Loucy (cell line): ENCODE measurements around the gene C1QTNF5.
A peak's percentile ranks its signal among the peaks of the same experiment; 100 is the strongest.

ENCODE experiments used
- H2AFZ ChIP-seq: fragments of 200-600 bp; sonication (generic); 2 replicates; pipeline ENCODE4 v1.6.0; 2016; ENCODE audit warnings: antibody characterized with exemption, mild to moderate bottlenecking, low read length, moderate library complexity
- H3F3A ChIP-seq: fragments of 200-600 bp; 2 replicates; pipeline ENCODE4 v1.6.0; 2016; ENCODE audit warnings: antibody characterized with exemption, low read depth, mild to moderate bottlenecking
- H3K27me3 ChIP-seq: fragments of 200-600 bp; sonication (generic); 2 replicates; pipeline ENCODE4 v1.6.1; 2014; ENCODE audit warnings: low read length, mild to moderate bottlenecking; ENCODE audit not compliant: insufficient read depth, poor library complexity, severe bottlenecking
- H3K36me3 ChIP-seq: fragments of 200-600 bp; sonication (generic); 2 replicates; pipeline ENCODE4 v1.6.1; 2016; ENCODE audit warnings: low read length; ENCODE audit not compliant: insufficient read depth
- H3K4me1 ChIP-seq: fragments of 200-600 bp; sonication (generic); 2 replicates; pipeline ENCODE4 v1.5.1; 2014; ENCODE audit warnings: low read length, mild to moderate bottlenecking; ENCODE audit not compliant: insufficient read depth, poor library complexity, severe bottlenecking
- H3K4me2 ChIP-seq: fragments of 200-600 bp; sonication (generic); 2 replicates; pipeline ENCODE4 v1.6.0; 2014; ENCODE audit warnings: antibody characterized with exemption, low read length, low read depth, mild to moderate bottlenecking; ENCODE audit not compliant: poor library complexity, severe bottlenecking
- H3K4me3 ChIP-seq: fragments of 200-600 bp; sonication (generic); 2 replicates; pipeline ENCODE4 v1.5.1; 2014; ENCODE audit warnings: low read length, mild to moderate bottlenecking, mixed read lengths; ENCODE audit not compliant: poor library complexity, severe bottlenecking
- H3K79me2 ChIP-seq: fragments of 200-600 bp; sonication (generic); 2 replicates; pipeline ENCODE4 v1.6.1; 2014; ENCODE audit warnings: low read length; ENCODE audit not compliant: insufficient read depth
- H3K9ac ChIP-seq: fragments of 200-600 bp; sonication (generic); 2 replicates; pipeline ENCODE4 v1.6.0; 2014; ENCODE audit warnings: mild to moderate bottlenecking, low read depth, low read length, moderate library complexity; ENCODE audit not compliant: poor library complexity, severe bottlenecking
- H3K9me2 ChIP-seq: fragments of 200-600 bp; sonication (generic); replicated peaks from 2 replicates; pipeline ENCODE4 v1.6.1; 2016; ENCODE audit warnings: low read depth, low read length, mixed read lengths
- H3K9me3 ChIP-seq: fragments of 200-600 bp; sonication (generic); 2 replicates; pipeline ENCODE4 v1.6.1; 2014; ENCODE audit warnings: mild to moderate bottlenecking, antibody characterized with exemption, low read length, low read depth; ENCODE audit not compliant: insufficient read depth
- H4K20me1 ChIP-seq: fragments of 200-600 bp; sonication (generic); 2 replicates; pipeline ENCODE4 v1.6.0; 2014; ENCODE audit warnings: antibody characterized with exemption, low read length, mild to moderate bottlenecking; ENCODE audit not compliant: insufficient read depth, poor library complexity, severe bottlenecking
- EZH2phosphoT487 ChIP-seq: fragments of 200-600 bp; IDR thresholded peaks from 2 replicates; pipeline ENCODE4 v1.6.1; 2018; ENCODE audit warnings: antibody characterized with exemption, mild to moderate bottlenecking, moderate library complexity, borderline replicate concordance
- TF ChIP-seq, protein P1 (sequence below): fragments of 200-600 bp; sonication (generic); conservative IDR thresholded peaks from 2 replicates; pipeline ENCODE4 v1.5.1; 2014; ENCODE audit warnings: mild to moderate bottlenecking, antibody characterized with exemption, low read length

Gene C1QTNF5

DNA sequence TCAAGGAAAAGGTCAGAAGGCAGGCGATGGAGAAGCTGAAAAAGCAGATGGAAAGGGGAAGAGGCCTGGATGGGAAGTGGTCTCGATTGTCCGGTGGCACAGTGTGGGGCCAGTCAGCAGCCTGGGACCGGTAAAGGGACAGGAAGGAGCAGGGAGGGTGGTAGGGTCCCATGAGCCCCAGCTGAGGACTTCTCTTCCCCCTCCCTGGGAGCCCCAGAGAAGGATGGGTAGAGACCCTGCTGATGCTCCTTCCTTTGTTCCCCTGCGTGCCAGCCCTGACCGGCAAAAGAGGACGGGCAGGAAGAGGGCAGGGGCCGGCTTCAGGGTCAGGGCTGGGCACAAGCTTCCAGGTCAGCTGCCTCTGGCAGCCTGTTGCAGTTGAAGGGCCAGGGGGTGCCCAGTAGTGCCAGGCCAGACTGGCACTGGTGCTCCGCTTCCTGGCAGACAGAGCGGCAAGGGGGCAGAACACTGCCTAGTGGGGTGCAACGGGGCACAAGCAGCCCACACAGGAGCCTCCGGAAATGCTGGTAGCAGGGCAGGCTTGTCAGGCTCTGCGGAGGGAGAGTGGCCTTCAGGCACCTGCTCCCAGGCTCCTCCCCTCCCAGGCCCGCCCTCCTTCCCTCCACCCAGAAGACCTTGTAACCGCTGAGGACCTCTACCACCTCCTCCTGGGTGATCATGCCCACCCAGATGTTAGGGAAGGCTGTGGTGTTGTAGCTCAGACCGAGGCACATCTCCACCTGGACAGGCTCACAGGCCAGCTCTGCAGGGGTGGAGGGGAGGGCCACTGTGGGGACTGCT, 739 bp upstream of the C1QTNF5 start:
- Histone ChIP-seq H3K4me2 (no peak overlapping the region), H3K4me1 (peaks cover 21% of the 10 kb centered on the region), H4K20me1 (peaks cover 5% of the 10 kb centered on the region), H3K9ac (no peak overlapping the region), H3K27me3 (no peaks in the 10 kb centered on the region), H3K9me2 (no peaks in the 10 kb centered on the region), H3K4me3 (no peak overlapping the region), H2AFZ (no peak overlapping the region), H3K36me3 (no peaks in the 10 kb centered on the region), H3K9me3 (no peaks in the 10 kb centered on the region), H3F3A (no peaks in the 10 kb centered on the region), H3K79me2 (peaks cover 18% of the 10 kb centered on the region; the same call in 1 of the 2 replicates)
- TF ChIP-seq, protein P1, sequence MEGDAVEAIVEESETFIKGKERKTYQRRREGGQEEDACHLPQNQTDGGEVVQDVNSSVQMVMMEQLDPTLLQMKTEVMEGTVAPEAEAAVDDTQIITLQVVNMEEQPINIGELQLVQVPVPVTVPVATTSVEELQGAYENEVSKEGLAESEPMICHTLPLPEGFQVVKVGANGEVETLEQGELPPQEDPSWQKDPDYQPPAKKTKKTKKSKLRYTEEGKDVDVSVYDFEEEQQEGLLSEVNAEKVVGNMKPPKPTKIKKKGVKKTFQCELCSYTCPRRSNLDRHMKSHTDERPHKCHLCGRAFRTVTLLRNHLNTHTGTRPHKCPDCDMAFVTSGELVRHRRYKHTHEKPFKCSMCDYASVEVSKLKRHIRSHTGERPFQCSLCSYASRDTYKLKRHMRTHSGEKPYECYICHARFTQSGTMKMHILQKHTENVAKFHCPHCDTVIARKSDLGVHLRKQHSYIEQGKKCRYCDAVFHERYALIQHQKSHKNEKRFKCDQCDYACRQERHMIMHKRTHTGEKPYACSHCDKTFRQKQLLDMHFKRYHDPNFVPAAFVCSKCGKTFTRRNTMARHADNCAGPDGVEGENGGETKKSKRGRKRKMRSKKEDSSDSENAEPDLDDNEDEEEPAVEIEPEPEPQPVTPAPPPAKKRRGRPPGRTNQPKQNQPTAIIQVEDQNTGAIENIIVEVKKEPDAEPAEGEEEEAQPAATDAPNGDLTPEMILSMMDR = no peak
- TF ChIP-seq EZH2phosphoT487 = no peak

DNA sequence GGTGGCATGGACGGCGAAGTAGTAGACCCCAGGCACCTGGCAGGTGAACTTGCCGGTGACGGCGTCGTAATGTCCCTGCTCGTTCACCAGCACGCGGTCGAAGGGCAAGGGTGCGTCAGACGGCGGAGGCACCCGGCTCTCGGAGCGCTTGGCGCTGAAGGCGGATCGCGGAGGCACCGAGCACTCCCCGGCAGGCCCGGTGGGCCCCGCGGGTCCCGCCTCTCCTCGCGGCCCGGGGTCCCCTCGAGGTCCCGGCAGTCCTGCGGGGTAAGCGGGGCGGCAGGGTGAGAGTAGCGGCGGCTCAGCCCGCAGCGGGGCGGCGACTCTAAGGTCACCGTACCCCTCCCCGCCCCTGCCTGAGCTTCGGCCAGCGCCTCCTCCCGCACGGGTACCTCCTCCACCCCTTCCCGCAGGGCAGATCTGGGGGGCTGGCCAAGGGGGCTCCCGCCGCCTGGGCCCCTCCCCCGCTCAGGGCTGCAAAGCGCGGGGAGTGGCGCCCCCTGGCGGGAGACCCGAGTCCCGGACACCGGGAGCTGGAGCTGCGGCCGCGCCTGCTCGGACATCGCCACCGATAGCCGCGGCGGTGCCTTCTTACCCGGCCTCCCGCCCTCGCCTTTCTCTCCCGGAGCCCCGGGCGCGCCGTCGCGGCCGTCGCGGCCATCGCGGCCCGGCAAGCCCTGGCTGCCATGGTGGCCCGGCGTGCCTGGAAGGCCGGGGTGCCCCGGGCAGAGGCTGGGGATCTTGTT, 921 bp downstream of the C1QTNF5 start:
- peaks cover under 1% of the 10 kb centered on the region for H3K27me3 ChIP-seq
- peaks cover 37% of the 10 kb centered on the region for H3K4me1 ChIP-seq
- TF ChIP-seq EZH2phosphoT487 = no peak
- TF ChIP-seq, protein P1 = 0 out of 2 replicates have a peak, but pooled peaks have one; percentile 13
- peaks cover 35% of the 10 kb centered on the region for H3K79me2 ChIP-seq
- peaks cover 9% of the 10 kb centered on the region for H4K20me1 ChIP-seq
- no peaks in the 10 kb centered on the region for H3K36me3 ChIP-seq
- H3K9me2 ChIP-seq = no peaks in the 10 kb centered on the region
- H3F3A ChIP-seq = no peaks in the 10 kb centered on the region
- no peak overlapping the region for H3K4me2 ChIP-seq
- H3K9me3 ChIP-seq = no peaks in the 10 kb centered on the region
- no peak overlapping the region for H3K9ac ChIP-seq
- H3K4me3 ChIP-seq = no peak overlapping the region
- H2AFZ ChIP-seq = no peak overlapping the region

GRCh38 chr11:119338965-119339588, 1.6 kb downstream of the C1QTNF5 start:
- H3K4me2 ChIP-seq = peak overlapping the region; percentile 99
- peaks cover 5% of the 10 kb centered on the region for H3K27me3 ChIP-seq
- no peaks in the 10 kb centered on the region for H3K9me2 ChIP-seq
- no peak overlapping the region for H3K9ac ChIP-seq
- no peak overlapping the region for H2AFZ ChIP-seq
- H3K4me3 ChIP-seq = no peak overlapping the region
- no peaks in the 10 kb centered on the region for H3F3A ChIP-seq
- no peaks in the 10 kb centered on the region for H3K9me3 ChIP-seq
- peaks cover 39% of the 10 kb centered on the region for H3K79me2 ChIP-seq
- H3K4me1 ChIP-seq = peaks cover 38% of the 10 kb centered on the region
- TF ChIP-seq, protein P1 = no peak
- no peak for TF ChIP-seq EZH2phosphoT487
- H3K36me3 ChIP-seq = no peaks in the 10 kb centered on the region
- H4K20me1 ChIP-seq = peaks cover 9% of the 10 kb centered on the region
